ENCODE results near the gene BOLA3. TPM values are rescaled to one million over a fixed set of nuclear protein-coding genes. Genes with fewer than 3 reads are reported as not detected.
A peak's percentile ranks its signal among the peaks of the same experiment; 100 is the strongest.

BOLA3 gene
- total RNA-seq, 1 experiment from 2014 or later, result 69.7 TPM

DNA sequence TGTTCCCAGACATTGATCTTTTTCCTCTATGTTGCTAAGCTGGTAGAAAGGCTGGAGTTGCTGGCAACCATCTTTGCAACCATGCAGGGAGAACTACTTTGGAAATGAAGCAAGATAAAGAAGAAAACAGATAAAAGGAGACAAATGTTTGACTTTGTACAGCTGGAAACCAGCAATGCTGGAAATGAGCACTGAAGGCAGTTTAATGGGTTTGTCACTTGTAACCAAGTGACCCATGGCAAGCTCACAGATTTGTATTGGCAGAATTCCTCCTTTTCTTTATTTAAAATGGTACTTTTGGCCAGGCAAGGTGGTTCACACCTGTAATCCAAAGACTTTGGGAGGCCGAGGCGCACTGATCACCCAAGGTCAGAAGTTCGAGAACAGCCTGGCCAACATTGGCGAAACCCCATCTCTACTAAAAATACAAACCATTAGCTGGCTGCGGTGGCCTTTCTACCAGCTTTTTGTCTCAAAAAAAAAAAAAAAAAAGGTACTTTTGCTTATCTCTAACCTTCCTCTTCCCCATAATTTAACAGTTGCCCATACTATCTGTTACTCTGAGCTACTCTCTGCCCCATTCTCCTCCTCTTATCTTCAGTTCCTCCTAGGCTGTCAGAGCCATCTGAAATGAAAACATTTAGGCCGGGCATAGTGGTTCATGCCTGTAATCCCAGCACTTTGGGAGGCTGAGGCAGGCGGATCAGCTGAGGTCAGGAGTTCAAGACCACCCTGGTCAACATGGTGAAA, 2.0 kb upstream of the BOLA3 start:
- ChIA-PET POLR2A (no interaction called here), CTCF (interaction anchor here (0.6 kb wide), 2 partner anchors 29 to 321 kb away, joined by 3 to 5 read pairs; partner anchors contain the start of gene STAMBP)
- Histone ChIP-seq H3K4me3 (ENCODE audit: low read depth in 2 of 2, low read length in 2 of 2) (no peak overlapping the region), H3K27me3 (ENCODE audit: control insufficient read depth, insufficient read depth, low read length) (no peaks in the 10 kb centered on the region), H3K36me3 (ENCODE audit: control insufficient read depth, insufficient read depth, low read length) (peaks cover 23% of the 10 kb centered on the region), H3K9me3 (ENCODE audit: control insufficient read depth, insufficient read depth, low read depth, low read length) (no peaks in the 10 kb centered on the region), H3K27ac (ENCODE audit: low read length) (no peak overlapping the region), H3K4me1 (ENCODE audit: control insufficient read depth, insufficient read depth, low read length) (peaks cover 10% of the 10 kb centered on the region; the same call in 1 of the 2 replicates)
- no TSS peak for BruUV-seq (replicated peaks)
- intact Hi-C loops (cut with micrococcal nuclease; ENCODE audit: unreplicated experiment) (no loop called here), in situ Hi-C loops (cut with HindIII; ENCODE audit: low pct_unique_long_range_greater_than_20kb, low sequenced_read_pairs) (no loop called here)
- no peak for DNase-seq (ENCODE audit: low read depth, low spot score)
- TF ChIP-seq, protein P1, sequence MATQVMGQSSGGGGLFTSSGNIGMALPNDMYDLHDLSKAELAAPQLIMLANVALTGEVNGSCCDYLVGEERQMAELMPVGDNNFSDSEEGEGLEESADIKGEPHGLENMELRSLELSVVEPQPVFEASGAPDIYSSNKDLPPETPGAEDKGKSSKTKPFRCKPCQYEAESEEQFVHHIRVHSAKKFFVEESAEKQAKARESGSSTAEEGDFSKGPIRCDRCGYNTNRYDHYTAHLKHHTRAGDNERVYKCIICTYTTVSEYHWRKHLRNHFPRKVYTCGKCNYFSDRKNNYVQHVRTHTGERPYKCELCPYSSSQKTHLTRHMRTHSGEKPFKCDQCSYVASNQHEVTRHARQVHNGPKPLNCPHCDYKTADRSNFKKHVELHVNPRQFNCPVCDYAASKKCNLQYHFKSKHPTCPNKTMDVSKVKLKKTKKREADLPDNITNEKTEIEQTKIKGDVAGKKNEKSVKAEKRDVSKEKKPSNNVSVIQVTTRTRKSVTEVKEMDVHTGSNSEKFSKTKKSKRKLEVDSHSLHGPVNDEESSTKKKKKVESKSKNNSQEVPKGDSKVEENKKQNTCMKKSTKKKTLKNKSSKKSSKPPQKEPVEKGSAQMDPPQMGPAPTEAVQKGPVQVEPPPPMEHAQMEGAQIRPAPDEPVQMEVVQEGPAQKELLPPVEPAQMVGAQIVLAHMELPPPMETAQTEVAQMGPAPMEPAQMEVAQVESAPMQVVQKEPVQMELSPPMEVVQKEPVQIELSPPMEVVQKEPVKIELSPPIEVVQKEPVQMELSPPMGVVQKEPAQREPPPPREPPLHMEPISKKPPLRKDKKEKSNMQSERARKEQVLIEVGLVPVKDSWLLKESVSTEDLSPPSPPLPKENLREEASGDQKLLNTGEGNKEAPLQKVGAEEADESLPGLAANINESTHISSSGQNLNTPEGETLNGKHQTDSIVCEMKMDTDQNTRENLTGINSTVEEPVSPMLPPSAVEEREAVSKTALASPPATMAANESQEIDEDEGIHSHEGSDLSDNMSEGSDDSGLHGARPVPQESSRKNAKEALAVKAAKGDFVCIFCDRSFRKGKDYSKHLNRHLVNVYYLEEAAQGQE (IDR thresholded peaks at IDR 0.05; ENCODE audit: insufficient read depth in 1 of 2, low read depth in 2 of 2, low read length in 1 of 2), result no peak
- TF ChIP-seq POLR2AphosphoS5 (IDR thresholded peaks at IDR 0.05; ENCODE audit: low read depth, low read length), result no peak; the same call in 1 of the 2 replicates
- TF ChIP-seq, protein P2, sequence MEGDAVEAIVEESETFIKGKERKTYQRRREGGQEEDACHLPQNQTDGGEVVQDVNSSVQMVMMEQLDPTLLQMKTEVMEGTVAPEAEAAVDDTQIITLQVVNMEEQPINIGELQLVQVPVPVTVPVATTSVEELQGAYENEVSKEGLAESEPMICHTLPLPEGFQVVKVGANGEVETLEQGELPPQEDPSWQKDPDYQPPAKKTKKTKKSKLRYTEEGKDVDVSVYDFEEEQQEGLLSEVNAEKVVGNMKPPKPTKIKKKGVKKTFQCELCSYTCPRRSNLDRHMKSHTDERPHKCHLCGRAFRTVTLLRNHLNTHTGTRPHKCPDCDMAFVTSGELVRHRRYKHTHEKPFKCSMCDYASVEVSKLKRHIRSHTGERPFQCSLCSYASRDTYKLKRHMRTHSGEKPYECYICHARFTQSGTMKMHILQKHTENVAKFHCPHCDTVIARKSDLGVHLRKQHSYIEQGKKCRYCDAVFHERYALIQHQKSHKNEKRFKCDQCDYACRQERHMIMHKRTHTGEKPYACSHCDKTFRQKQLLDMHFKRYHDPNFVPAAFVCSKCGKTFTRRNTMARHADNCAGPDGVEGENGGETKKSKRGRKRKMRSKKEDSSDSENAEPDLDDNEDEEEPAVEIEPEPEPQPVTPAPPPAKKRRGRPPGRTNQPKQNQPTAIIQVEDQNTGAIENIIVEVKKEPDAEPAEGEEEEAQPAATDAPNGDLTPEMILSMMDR (IDR thresholded peaks at IDR 0.05), result no peak
- TF ChIP-seq SIN3A (IDR thresholded peaks at IDR 0.05; ENCODE audit: borderline replicate concordance, insufficient read depth, low read depth, low read length), result no peak
- TF ChIP-seq TCF7L2 (IDR thresholded peaks at IDR 0.05; ENCODE audit: low read depth, low read length), result no peak
- ATAC-seq, result no peak

DNA sequence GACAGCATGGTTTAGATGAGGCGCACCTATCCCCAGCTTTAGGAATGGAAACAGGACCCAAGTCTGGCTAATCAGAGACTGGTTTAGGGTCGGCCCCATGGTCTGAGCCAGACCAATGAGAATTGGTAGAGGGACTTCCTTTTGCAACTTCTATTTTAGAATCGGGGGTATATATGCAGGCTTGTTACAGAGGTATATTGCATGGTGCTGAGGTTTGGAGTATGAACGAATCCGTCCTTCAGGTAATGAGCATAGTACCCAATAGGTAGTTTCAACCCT, 1.5 kb upstream of the BOLA3 start:
- intact Hi-C loops (cut with micrococcal nuclease; ENCODE audit: unreplicated experiment) (no loop called here), in situ Hi-C loops (cut with HindIII; ENCODE audit: low pct_unique_long_range_greater_than_20kb, low sequenced_read_pairs) (no loop called here)
- no TSS peak for BruUV-seq (replicated peaks)
- no peak for ATAC-seq
- H3K27ac ChIP-seq (ENCODE audit: low read length), result peak overlapping the region; percentile 89
- CTCF ChIA-PET, result interaction anchor here (0.6 kb wide), 2 partner anchors 29 to 321 kb away, joined by 3 to 5 read pairs; partner anchors contain the start of gene STAMBP
- no peaks in the 10 kb centered on the region for H3K9me3 ChIP-seq (ENCODE audit: control insufficient read depth, insufficient read depth, low read depth, low read length)
- POLR2A ChIA-PET, result no interaction called here
- DNase-seq (ENCODE audit: low read depth, low spot score), result no peak
- H3K4me1 ChIP-seq (ENCODE audit: control insufficient read depth, insufficient read depth, low read length), result peaks cover 10% of the 10 kb centered on the region; the same call in 1 of the 2 replicates
- H3K36me3 ChIP-seq (ENCODE audit: control insufficient read depth, insufficient read depth, low read length), result peaks cover 18% of the 10 kb centered on the region
- no peak for TF ChIP-seq TCF7L2 (IDR thresholded peaks at IDR 0.05; ENCODE audit: low read depth, low read length)
- TF ChIP-seq, protein P1 (IDR thresholded peaks at IDR 0.05; ENCODE audit: insufficient read depth in 1 of 2, low read depth in 2 of 2, low read length in 1 of 2), result no peak
- no peak for TF ChIP-seq POLR2AphosphoS5 (IDR thresholded peaks at IDR 0.05; ENCODE audit: low read depth, low read length)
- TF ChIP-seq SIN3A (IDR thresholded peaks at IDR 0.05; ENCODE audit: borderline replicate concordance, insufficient read depth, low read depth, low read length), result no peak
- TF ChIP-seq, protein P2 (IDR thresholded peaks at IDR 0.05), result no peak
- H3K4me3 ChIP-seq (ENCODE audit: low read depth in 2 of 2, low read length in 2 of 2), result peak overlapping the region in 1 of 2 experiments; percentile 82; a peak in 2 of 4 replicates
- H3K27me3 ChIP-seq (ENCODE audit: control insufficient read depth, insufficient read depth, low read length), result no peaks in the 10 kb centered on the region
